ENCODE data around the gene RAB5IF. TPM values are rescaled to one million over a fixed set of nuclear protein-coding genes. Genes with fewer than 3 reads are reported as not detected.

The RAB5IF gene
- total RNA-seq, 1 donor from 2014 or later, result 64.3 TPM

- Histone ChIP-seq H3K4me3 (no peak overlapping the region), H3K9me3 (no peaks in the 10 kb centered on the region), H3K36me3 (no peaks in the 10 kb centered on the region), H3K27ac (no peak overlapping the region), H3K4me1 (peaks cover 4% of the 10 kb centered on the region), H3K27me3 (no peaks in the 10 kb centered on the region)
- intact Hi-C loops (cut with DNase I), result no loop called here
- no peak for DNase-seq (ENCODE audit: extremely low spot score in 2 of 2)
- TF ChIP-seq POLR2A (IDR thresholded peaks at IDR 0.05) (no peak), CTCF (IDR thresholded peaks at IDR 0.05) (no peak), POLR2AphosphoS5 (IDR thresholded peaks at IDR 0.05; ENCODE audit: insufficient read depth in 1 of 2, low read depth in 1 of 2) (no peak)
Observed at GRCh38 chr20:36599912-36600345, 5.7 kb upstream of the RAB5IF start.

DNA sequence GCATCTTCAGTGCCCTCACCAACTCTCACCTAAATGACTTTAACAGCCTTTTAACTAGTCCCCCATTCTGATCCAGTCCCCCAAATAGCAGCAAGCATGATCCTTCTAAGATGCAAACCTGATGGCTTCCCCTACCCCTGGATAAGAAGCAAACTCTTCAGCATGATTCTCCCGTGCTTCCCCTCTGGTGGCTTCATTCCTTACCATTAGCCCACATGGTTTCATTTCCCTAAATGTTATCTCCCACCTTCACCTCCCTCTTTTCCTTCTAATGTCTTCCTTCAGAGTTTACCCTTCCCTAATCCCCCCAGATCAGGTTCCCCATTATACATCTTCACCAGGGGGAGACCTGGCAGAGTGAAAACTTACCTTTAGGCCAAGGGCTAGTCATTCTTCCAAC is 4.0 kb upstream of the RAB5IF start:
- no peaks in the 10 kb centered on the region for H3K27me3 ChIP-seq
- H3K36me3 ChIP-seq, result no peaks in the 10 kb centered on the region
- H3K9me3 ChIP-seq, result no peaks in the 10 kb centered on the region
- no peak for TF ChIP-seq POLR2A (IDR thresholded peaks at IDR 0.05)
- no peak for TF ChIP-seq CTCF (IDR thresholded peaks at IDR 0.05)
- TF ChIP-seq POLR2AphosphoS5 (IDR thresholded peaks at IDR 0.05; ENCODE audit: insufficient read depth in 1 of 2, low read depth in 1 of 2), result no peak
- intact Hi-C loops (cut with DNase I), result no loop called here
- no peak overlapping the region for H3K27ac ChIP-seq
- peaks cover 12% of the 10 kb centered on the region for H3K4me1 ChIP-seq
- no peak overlapping the region for H3K4me3 ChIP-seq
- DNase-seq (ENCODE audit: extremely low spot score in 2 of 2), result no peak

DNA sequence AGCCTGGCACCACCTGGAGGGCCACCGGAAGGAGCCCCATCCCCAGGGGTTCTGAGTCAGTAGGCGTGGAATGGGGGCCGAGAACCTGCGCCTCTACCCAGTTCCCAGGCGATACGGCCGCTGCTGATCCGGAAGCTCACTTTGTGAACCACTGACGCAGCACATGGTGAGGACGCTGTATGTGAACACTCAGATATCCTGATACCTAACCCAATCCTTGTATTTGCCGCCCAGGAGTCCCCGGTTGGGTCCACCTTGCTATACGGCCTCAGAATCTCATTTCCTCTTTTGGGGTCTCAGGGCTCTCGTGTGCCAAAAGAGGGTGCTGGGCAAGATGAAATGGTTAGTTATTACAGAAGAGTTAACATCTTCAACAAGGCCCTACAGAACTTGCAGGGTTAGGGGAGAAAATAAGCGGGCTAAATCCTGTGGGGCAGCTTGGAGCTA is 604 bp upstream of the RAB5IF start:
- peaks cover 0 to 15% of the 10 kb centered on the region in 2 donors for H3K36me3 ChIP-seq
- peak in 1 of 2 donors; percentile 90 for DNase-seq (ENCODE audit: extremely low spot score in 2 of 2)
- no peak for TF ChIP-seq POLR2A (IDR thresholded peaks at IDR 0.05)
- no peak for TF ChIP-seq POLR2AphosphoS5 (IDR thresholded peaks at IDR 0.05; ENCODE audit: insufficient read depth in 1 of 2, low read depth in 1 of 2)
- TF ChIP-seq CTCF (IDR thresholded peaks at IDR 0.05), result no peak
- H3K4me1 ChIP-seq, result peaks cover 22% of the 10 kb centered on the region
- no peaks in the 10 kb centered on the region for H3K9me3 ChIP-seq
- no peaks in the 10 kb centered on the region for H3K27me3 ChIP-seq
- peak overlapping the region; percentile 76 for H3K27ac ChIP-seq
- intact Hi-C loops (cut with DNase I), result no loop called here
- H3K4me3 ChIP-seq, result peak overlapping the region; percentile 74 to 94

DNA sequence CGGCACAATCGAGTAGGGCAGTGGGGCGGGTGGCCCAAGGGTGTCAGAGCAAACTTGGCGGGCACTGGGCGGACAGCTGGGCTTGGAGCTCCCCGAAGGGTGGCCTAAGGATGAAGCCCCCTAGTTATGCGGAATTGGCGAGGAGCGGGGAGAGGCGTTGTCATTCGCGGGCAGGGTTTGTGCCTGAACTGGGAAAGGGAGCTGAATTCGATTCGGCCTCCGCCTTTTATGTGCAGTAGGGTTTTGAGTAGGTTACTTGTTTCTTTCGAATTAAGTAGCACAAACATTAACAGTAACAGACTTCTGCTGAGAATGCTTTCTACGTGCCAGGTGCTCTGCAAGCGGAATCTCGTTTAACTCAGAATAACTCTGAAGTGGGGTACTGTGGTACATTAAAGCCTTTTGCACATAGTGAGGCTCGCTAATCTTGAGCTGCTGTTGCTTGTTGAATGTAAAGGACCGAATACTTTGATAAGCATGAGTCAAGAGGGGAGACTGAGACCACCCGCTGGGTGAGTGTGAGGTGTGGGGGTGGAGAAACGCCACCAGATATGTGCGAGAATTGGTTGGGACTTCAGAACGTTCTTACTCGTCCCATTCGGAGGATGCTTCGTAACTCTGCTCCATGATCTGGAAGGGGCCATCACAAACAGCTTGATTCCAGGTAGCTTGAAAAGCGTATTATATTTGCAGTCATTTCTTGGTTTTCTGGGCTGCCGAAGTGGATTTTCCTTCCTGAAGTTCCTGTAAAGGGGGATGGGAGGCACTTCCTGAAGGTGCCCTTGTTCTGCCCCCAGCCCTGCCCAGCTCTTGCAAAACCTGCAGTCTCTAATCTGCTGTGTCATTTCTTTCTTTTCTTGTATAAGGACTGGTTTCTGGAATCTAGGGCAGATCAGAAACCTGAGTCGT is 833 bp downstream of the RAB5IF start:
- H3K27ac ChIP-seq, result peak overlapping the region; percentile 68
- no peaks in the 10 kb centered on the region for H3K27me3 ChIP-seq
- no peak for TF ChIP-seq CTCF (IDR thresholded peaks at IDR 0.05)
- no peak for TF ChIP-seq POLR2A (IDR thresholded peaks at IDR 0.05)
- no peak for TF ChIP-seq POLR2AphosphoS5 (IDR thresholded peaks at IDR 0.05; ENCODE audit: insufficient read depth in 1 of 2, low read depth in 1 of 2)
- H3K9me3 ChIP-seq, result no peaks in the 10 kb centered on the region
- peaks cover 22% of the 10 kb centered on the region for H3K4me1 ChIP-seq
- peak overlapping the region; percentile 74 to 94 for H3K4me3 ChIP-seq
- intact Hi-C loops (cut with DNase I), result no loop called here
- peaks cover 0 to 29% of the 10 kb centered on the region in 2 donors for H3K36me3 ChIP-seq
- DNase-seq (ENCODE audit: extremely low spot score in 2 of 2), result no peak

All from vagina (tissue), 2 donors.